Measurements from ENCODE around the gene NBPF26.
"Not testable (repeated sequence)": the region's sequence is repeated elsewhere in the genome, so short reads cannot be mapped to it uniquely, and the experiment has no call there.

The NBPF26 gene

GRCh38 chr1:120805452-120805851 lies 81.7 kb downstream of the NBPF26 start:
- H3K9ac ChIP-seq (ENCODE audit: low read length); H3K27me3 ChIP-seq (ENCODE audit: control insufficient read depth, insufficient read depth, low read length); H3K36me3 ChIP-seq (ENCODE audit: control insufficient read depth, insufficient read depth, low read length); H3K27ac ChIP-seq (ENCODE audit: low read depth, low read length); H3K4me3 ChIP-seq (ENCODE audit: low read depth, low read length); H3K4me1 ChIP-seq (ENCODE audit: control insufficient read depth, insufficient read depth, low read length); H3K9me3 ChIP-seq (ENCODE audit: control insufficient read depth, insufficient read depth, low read depth, low read length): not testable (repeated sequence)

DNA sequence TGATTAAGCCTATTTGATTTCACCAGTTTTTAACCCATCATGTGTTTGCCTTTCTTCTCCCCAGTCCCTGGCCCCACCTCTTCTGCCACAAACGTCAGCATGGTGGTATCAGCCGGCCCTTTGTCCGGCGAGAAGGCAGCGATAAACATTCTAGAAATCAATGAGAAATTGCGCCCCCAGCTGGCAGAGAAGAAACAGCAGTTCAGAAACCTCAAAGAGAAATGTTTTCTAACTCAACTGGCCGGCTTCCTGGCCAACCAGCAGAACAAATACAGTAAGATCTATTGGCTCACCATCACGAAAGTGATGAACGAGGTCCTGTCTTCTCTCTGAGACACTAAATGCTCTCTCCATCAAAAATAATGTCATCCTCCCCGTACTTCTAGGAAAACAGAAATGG lies 88.1 kb downstream of the NBPF26 start:
- H3K4me3 ChIP-seq (ENCODE audit: low read depth, low read length); H3K27ac ChIP-seq (ENCODE audit: low read depth, low read length); H3K27me3 ChIP-seq (ENCODE audit: control insufficient read depth, insufficient read depth, low read length): not testable (repeated sequence)

GRCh38 chr1:120825051-120825450 lies 101.3 kb downstream of the NBPF26 start:
- not testable (repeated sequence) for H3K4me3 ChIP-seq (ENCODE audit: low read depth, low read length); H3K27ac ChIP-seq (ENCODE audit: low read depth, low read length); H3K9me3 ChIP-seq (ENCODE audit: control insufficient read depth, insufficient read depth, low read depth, low read length); H3K36me3 ChIP-seq (ENCODE audit: control insufficient read depth, insufficient read depth, low read length); H3K4me1 ChIP-seq (ENCODE audit: control insufficient read depth, insufficient read depth, low read length); H3K27me3 ChIP-seq (ENCODE audit: control insufficient read depth, insufficient read depth, low read length); H3K9ac ChIP-seq (ENCODE audit: low read length)

More for the DNA sequence above, 88.1 kb downstream of the NBPF26 start:
- not testable (repeated sequence) for H3K4me1 ChIP-seq (ENCODE audit: control insufficient read depth, insufficient read depth, low read length); H3K9me3 ChIP-seq (ENCODE audit: control insufficient read depth, insufficient read depth, low read depth, low read length); H3K36me3 ChIP-seq (ENCODE audit: control insufficient read depth, insufficient read depth, low read length); H3K9ac ChIP-seq (ENCODE audit: low read length)

DNA sequence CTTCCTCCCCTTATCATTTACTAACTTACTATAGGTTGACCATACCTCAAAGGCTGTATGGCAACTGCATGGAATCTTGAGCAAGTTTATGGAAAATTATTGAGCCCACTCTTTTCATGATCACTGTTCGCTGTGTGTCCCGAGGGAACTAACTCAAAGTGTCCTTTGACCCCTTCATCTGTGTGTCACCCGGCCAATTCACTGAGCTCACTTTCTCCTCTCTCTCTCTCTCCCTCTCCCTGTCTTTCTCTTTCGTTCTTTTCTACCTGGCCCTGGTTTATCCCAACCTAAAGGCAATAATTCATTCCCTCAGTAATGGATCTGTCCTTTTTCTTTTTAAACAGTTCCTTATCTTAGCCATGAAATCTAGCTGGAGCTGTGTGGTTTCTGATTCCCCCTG lies 102.9 kb downstream of the NBPF26 start:
- H3K36me3 ChIP-seq (ENCODE audit: control insufficient read depth, insufficient read depth, low read length); H3K9ac ChIP-seq (ENCODE audit: low read length); H3K4me3 ChIP-seq (ENCODE audit: low read depth, low read length); H3K27ac ChIP-seq (ENCODE audit: low read depth, low read length); H3K9me3 ChIP-seq (ENCODE audit: control insufficient read depth, insufficient read depth, low read depth, low read length); H3K4me1 ChIP-seq (ENCODE audit: control insufficient read depth, insufficient read depth, low read length); H3K27me3 ChIP-seq (ENCODE audit: control insufficient read depth, insufficient read depth, low read length): not testable (repeated sequence)

GRCh38 chr1:120844186-120844944 lies 120.6 kb downstream of the NBPF26 start:
- H3K4me3 ChIP-seq (ENCODE audit: low read depth, low read length); H3K36me3 ChIP-seq (ENCODE audit: control insufficient read depth, insufficient read depth, low read length); H3K27ac ChIP-seq (ENCODE audit: low read depth, low read length); H3K9ac ChIP-seq (ENCODE audit: low read length); H3K27me3 ChIP-seq (ENCODE audit: control insufficient read depth, insufficient read depth, low read length); H3K4me1 ChIP-seq (ENCODE audit: control insufficient read depth, insufficient read depth, low read length); H3K9me3 ChIP-seq (ENCODE audit: control insufficient read depth, insufficient read depth, low read depth, low read length): not testable (repeated sequence)

DNA sequence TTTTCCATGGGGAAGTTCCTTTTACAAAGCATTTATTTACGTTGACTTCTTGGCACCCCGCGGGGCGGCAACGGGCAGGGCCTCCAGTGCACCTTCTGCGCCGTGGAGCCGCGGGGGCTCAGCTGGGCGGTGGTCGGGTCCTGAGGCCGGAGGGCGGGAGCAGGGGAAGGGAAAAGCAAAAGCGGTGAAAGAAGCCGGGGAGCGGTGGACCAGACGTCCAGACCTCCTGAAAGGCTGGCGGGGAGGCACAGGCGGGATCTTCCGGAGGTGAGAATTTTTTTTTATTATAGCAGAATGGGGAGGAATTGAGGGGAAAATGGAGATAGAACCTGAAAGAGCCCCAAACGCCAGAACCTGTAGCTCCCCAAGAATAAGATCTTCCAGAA lies 121.2 kb downstream of the NBPF26 start:
- H3K9ac ChIP-seq (ENCODE audit: low read length); H3K4me3 ChIP-seq (ENCODE audit: low read depth, low read length); H3K27ac ChIP-seq (ENCODE audit: low read depth, low read length); H3K36me3 ChIP-seq (ENCODE audit: control insufficient read depth, insufficient read depth, low read length); H3K27me3 ChIP-seq (ENCODE audit: control insufficient read depth, insufficient read depth, low read length); H3K4me1 ChIP-seq (ENCODE audit: control insufficient read depth, insufficient read depth, low read length); H3K9me3 ChIP-seq (ENCODE audit: control insufficient read depth, insufficient read depth, low read depth, low read length): not testable (repeated sequence)

DNA sequence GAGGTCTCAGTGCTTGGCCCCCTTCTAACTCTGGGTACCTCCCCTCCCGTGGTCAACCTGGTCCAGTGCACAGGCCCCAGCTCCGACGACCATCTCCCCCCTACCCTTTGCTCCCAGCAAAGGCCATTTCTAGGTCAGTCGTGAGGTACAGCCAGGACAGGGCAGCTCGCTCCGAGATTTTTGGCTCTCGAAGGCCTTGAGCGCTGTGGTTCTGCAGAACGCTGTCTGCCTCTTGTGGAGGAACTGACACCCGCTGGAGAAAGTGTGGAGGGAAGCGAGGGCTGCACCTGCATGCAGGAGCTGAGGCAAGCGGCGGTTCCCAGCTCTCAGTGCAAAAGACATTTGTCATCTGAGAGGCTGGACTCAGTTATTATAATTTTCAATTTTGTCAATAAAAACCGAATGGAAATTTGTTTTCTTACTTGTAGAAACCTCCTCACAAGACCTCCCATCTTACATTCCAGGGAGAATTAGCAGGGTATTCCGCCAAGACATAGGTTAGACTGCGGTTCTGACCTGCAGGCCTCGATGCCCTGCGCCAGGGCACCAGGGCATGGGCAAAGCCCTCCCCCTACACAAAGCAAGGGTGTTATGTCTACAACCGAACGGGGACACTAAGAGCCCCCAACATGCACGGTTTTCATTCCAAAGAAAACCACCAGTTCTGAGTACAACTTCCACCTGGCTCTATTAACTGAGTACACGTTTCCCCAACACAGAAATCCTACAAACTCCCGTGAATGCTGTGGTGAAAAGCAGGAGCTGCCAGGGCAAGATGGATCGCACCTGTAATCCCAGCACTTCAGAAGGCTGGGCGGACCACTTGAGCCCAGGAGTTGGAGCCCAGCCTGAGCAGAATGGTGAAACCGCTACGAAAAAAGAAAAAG lies 125.9 kb downstream of the NBPF26 start:
- H3K27ac ChIP-seq (ENCODE audit: low read depth, low read length); H3K9ac ChIP-seq (ENCODE audit: low read length); H3K9me3 ChIP-seq (ENCODE audit: control insufficient read depth, insufficient read depth, low read depth, low read length); H3K36me3 ChIP-seq (ENCODE audit: control insufficient read depth, insufficient read depth, low read length); H3K4me3 ChIP-seq (ENCODE audit: low read depth, low read length); H3K27me3 ChIP-seq (ENCODE audit: control insufficient read depth, insufficient read depth, low read length); H3K4me1 ChIP-seq (ENCODE audit: control insufficient read depth, insufficient read depth, low read length): not testable (repeated sequence)

GRCh38 chr1:120850287-120850536 lies 126.5 kb downstream of the NBPF26 start:
- not testable (repeated sequence) for H3K4me1 ChIP-seq (ENCODE audit: control insufficient read depth, insufficient read depth, low read length); H3K9me3 ChIP-seq (ENCODE audit: control insufficient read depth, insufficient read depth, low read depth, low read length); H3K9ac ChIP-seq (ENCODE audit: low read length); H3K36me3 ChIP-seq (ENCODE audit: control insufficient read depth, insufficient read depth, low read length); H3K27me3 ChIP-seq (ENCODE audit: control insufficient read depth, insufficient read depth, low read length); H3K4me3 ChIP-seq (ENCODE audit: low read depth, low read length); H3K27ac ChIP-seq (ENCODE audit: low read depth, low read length)

- H3K36me3 ChIP-seq (ENCODE audit: control insufficient read depth, insufficient read depth, low read length); H3K9ac ChIP-seq (ENCODE audit: low read length); H3K27me3 ChIP-seq (ENCODE audit: control insufficient read depth, insufficient read depth, low read length); H3K27ac ChIP-seq (ENCODE audit: low read depth, low read length); H3K4me1 ChIP-seq (ENCODE audit: control insufficient read depth, insufficient read depth, low read length); H3K9me3 ChIP-seq (ENCODE audit: control insufficient read depth, insufficient read depth, low read depth, low read length); H3K4me3 ChIP-seq (ENCODE audit: low read depth, low read length): not testable (repeated sequence)
These were observed 127.0 kb downstream of the NBPF26 start for GRCh38 chr1:120850537-120851421.

DNA sequence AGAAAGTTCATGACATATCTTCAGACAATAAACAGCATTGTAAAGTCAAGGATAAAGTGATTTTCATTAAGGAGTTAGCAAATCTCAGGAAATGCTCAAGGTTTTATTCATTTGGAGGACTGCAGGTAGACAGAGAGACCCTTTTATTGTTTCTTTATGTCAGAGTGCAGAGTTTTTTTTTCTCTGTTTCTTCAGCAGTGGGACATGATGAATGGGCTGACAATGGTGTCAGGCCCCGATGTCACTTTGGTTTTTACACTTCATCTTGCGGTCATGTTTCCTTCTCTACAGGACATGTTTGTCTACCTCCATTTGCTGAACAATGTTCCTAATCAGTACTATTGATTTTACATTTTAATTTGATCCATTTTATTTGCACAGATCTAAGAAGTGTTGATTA lies 134.4 kb downstream of the NBPF26 start:
- not testable (repeated sequence) for H3K9ac ChIP-seq (ENCODE audit: low read length); H3K27me3 ChIP-seq (ENCODE audit: control insufficient read depth, insufficient read depth, low read length); H3K4me1 ChIP-seq (ENCODE audit: control insufficient read depth, insufficient read depth, low read length); H3K4me3 ChIP-seq (ENCODE audit: low read depth, low read length); H3K9me3 ChIP-seq (ENCODE audit: control insufficient read depth, insufficient read depth, low read depth, low read length); H3K27ac ChIP-seq (ENCODE audit: low read depth, low read length); H3K36me3 ChIP-seq (ENCODE audit: control insufficient read depth, insufficient read depth, low read length)

GRCh38 chr1:120859615-120860234 lies 136.0 kb downstream of the NBPF26 start:
- not testable (repeated sequence) for H3K4me3 ChIP-seq (ENCODE audit: low read depth, low read length); H3K9ac ChIP-seq (ENCODE audit: low read length); H3K9me3 ChIP-seq (ENCODE audit: control insufficient read depth, insufficient read depth, low read depth, low read length); H3K27me3 ChIP-seq (ENCODE audit: control insufficient read depth, insufficient read depth, low read length); H3K27ac ChIP-seq (ENCODE audit: low read depth, low read length); H3K36me3 ChIP-seq (ENCODE audit: control insufficient read depth, insufficient read depth, low read length); H3K4me1 ChIP-seq (ENCODE audit: control insufficient read depth, insufficient read depth, low read length)
